ENCODE data around the gene MILR1. TPM values are rescaled to one million over a fixed set of nuclear protein-coding genes. Genes with fewer than 3 reads are reported as not detected.

MILR1 gene
- total RNA-seq, 1 experiment from 2014 or later = not detected

- no peak overlapping the region for H3K27ac Mint-ChIP-seq
- no peaks in the 10 kb centered on the region for H3K36me3 Mint-ChIP-seq
- H3K27me3 Mint-ChIP-seq (ENCODE audit: low read depth) = no peaks in the 10 kb centered on the region
- no peaks in the 10 kb centered on the region for H3K9me3 Mint-ChIP-seq
- DNase-seq (ENCODE audit: low spot score) = no peak
- CTCF ChIA-PET = no interaction called here
- TF ChIP-seq ELF4 (CRISPR knock-in tag; IDR thresholded peaks at IDR 0.05; ENCODE audit: low read depth) = no peak
- TF ChIP-seq RELA (CRISPR knock-in tag; IDR thresholded peaks at IDR 0.05; ENCODE audit: borderline replicate concordance) = no peak
- no peak for TF ChIP-seq ZNF416 (CRISPR knock-in tag; IDR thresholded peaks at IDR 0.05)
- TF ChIP-seq, protein P1, sequence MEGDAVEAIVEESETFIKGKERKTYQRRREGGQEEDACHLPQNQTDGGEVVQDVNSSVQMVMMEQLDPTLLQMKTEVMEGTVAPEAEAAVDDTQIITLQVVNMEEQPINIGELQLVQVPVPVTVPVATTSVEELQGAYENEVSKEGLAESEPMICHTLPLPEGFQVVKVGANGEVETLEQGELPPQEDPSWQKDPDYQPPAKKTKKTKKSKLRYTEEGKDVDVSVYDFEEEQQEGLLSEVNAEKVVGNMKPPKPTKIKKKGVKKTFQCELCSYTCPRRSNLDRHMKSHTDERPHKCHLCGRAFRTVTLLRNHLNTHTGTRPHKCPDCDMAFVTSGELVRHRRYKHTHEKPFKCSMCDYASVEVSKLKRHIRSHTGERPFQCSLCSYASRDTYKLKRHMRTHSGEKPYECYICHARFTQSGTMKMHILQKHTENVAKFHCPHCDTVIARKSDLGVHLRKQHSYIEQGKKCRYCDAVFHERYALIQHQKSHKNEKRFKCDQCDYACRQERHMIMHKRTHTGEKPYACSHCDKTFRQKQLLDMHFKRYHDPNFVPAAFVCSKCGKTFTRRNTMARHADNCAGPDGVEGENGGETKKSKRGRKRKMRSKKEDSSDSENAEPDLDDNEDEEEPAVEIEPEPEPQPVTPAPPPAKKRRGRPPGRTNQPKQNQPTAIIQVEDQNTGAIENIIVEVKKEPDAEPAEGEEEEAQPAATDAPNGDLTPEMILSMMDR (IDR thresholded peaks at IDR 0.05) = no peak
- TF ChIP-seq, protein P2, sequence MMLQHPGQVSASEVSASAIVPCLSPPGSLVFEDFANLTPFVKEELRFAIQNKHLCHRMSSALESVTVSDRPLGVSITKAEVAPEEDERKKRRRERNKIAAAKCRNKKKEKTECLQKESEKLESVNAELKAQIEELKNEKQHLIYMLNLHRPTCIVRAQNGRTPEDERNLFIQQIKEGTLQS (CRISPR knock-in tag; conservative IDR thresholded peaks at IDR 0.05) = no peak
- TF ChIP-seq ZNF317 (CRISPR knock-in tag; IDR thresholded peaks at IDR 0.05; ENCODE audit: borderline replicate concordance, low read depth) = no peak
- no peak for TF ChIP-seq RORB (CRISPR knock-in tag; IDR thresholded peaks at IDR 0.05)
- H3K4me1 Mint-ChIP-seq = no peaks in the 10 kb centered on the region
- ATAC-seq = no peak
- H3K4me3 Mint-ChIP-seq = no peak overlapping the region
- POLR2A ChIA-PET = no interaction called here
Observed at GRCh38 chr17:64457156-64457555, 8.2 kb downstream of the MILR1 start.

GRCh38 chr17:64458756-64459155, 9.8 kb downstream of the MILR1 start:
- Mint-ChIP-seq H3K36me3 (no peaks in the 10 kb centered on the region), H3K9me3 (no peaks in the 10 kb centered on the region), H3K27me3 (ENCODE audit: low read depth) (no peaks in the 10 kb centered on the region), H3K4me1 (no peaks in the 10 kb centered on the region), H3K27ac (no peak overlapping the region), H3K4me3 (no peak overlapping the region)
- CTCF ChIA-PET = interaction anchor here (0.6 to 1.5 kb wide), 2 partner anchors 33 to 40 kb away, joined by 3 read pairs; no protein-coding TSS in a partner anchor
- POLR2A ChIA-PET = no interaction called here
- ATAC-seq (no peak), DNase-seq (ENCODE audit: low spot score) (no peak)
- TF ChIP-seq ATF1 (CRISPR knock-in tag; IDR thresholded peaks at IDR 0.05) (no peak), NFYB (CRISPR knock-in tag; conservative IDR thresholded peaks at IDR 0.05; ENCODE audit: low read depth) (no peak), ZNF532 (CRISPR knock-in tag; IDR thresholded peaks at IDR 0.05; ENCODE audit: borderline replicate concordance) (no peak), ESRRA (CRISPR knock-in tag; IDR thresholded peaks at IDR 0.05; ENCODE audit: borderline replicate concordance) (no peak), NR1H2 (CRISPR knock-in tag; IDR thresholded peaks at IDR 0.05) (no peak), ZNF671 (CRISPR knock-in tag; IDR thresholded peaks at IDR 0.05) (no peak), ETV6 (CRISPR knock-in tag; IDR thresholded peaks at IDR 0.05) (no peak), E2F1 (CRISPR knock-in tag; IDR thresholded peaks at IDR 0.05) (no peak), SOX15 (CRISPR knock-in tag; IDR thresholded peaks at IDR 0.05) (no peak), SMAD4 (CRISPR knock-in tag; IDR thresholded peaks at IDR 0.05) (no peak), TEAD1 (CRISPR knock-in tag; IDR thresholded peaks at IDR 0.05) (no peak), FOXK1 (CRISPR knock-in tag; IDR thresholded peaks at IDR 0.05) (no peak), ZMAT4 (CRISPR knock-in tag; IDR thresholded peaks at IDR 0.05) (no peak), ZNF423 (CRISPR knock-in tag; IDR thresholded peaks at IDR 0.05) (no peak), ZNF425 (CRISPR knock-in tag; conservative IDR thresholded peaks at IDR 0.05) (no peak), RORB (CRISPR knock-in tag; IDR thresholded peaks at IDR 0.05) (no peak), EMX1 (CRISPR knock-in tag; IDR thresholded peaks at IDR 0.05) (no peak), ZNF317 (CRISPR knock-in tag; IDR thresholded peaks at IDR 0.05; ENCODE audit: borderline replicate concordance, low read depth) (no peak)
